SK-N-MC (cell line): ENCODE measurements around the gene HCN1.

Source experiments
- EZH2 ChIP-seq: fragments of 200-600 bp; sonication (generic); IDR thresholded peaks from one replicate; pipeline ENCODE4 v1.6.1; 2017; ENCODE audit warnings: antibody characterized with exemption
- POLR2AphosphoS5 ChIP-seq: IDR thresholded peaks from 2 replicates; pipeline ENCODE4 v1.6.1; 2012; ENCODE audit warnings: mild to moderate bottlenecking, low read depth, low read length, borderline replicate concordance

DNA sequence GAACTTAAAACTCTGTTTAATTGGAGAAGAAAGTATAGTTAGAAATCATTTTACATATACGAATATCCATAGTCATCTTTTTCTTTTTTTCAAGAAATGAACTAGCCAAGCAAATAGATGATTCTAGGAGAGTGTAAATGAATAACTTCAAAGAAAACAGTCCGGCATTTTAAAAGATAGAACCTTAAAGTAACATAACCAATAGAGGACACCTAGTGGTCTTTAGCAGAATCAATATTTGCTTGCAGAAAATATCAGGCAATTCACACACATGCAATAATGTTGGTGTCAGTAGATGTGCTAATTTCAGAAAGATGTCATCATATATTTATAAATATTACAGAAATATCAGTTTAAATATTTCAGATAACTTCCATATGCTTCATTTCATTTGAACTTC is 57.1 kb downstream of the HCN1 start:
- TF ChIP-seq EZH2 (no peak), POLR2AphosphoS5 (no peak)
